A673 (cell line): ENCODE results near the gene FBP2.

Source experiments
- EZH2 ChIP-seq: fragments of 200-600 bp; sonication (generic); IDR thresholded peaks from 2 replicates; pipeline ENCODE4 v1.6.1; 2017; ENCODE audit warnings: borderline replicate concordance, low read depth, mild to moderate bottlenecking, mixed read lengths, antibody characterized with exemption, low read length; ENCODE audit not compliant: poor library complexity, severe bottlenecking
- TF ChIP-seq, protein P1 (sequence below): fragments of 300-800, 200-600 bp; sonication (generic); conservative IDR thresholded peaks from 2 replicates; pipeline ENCODE4 v1.5.1; 2017; ENCODE audit warnings: low read depth, mild to moderate bottlenecking, antibody characterized with exemption, low read length, moderate library complexity, mixed read lengths

DNA sequence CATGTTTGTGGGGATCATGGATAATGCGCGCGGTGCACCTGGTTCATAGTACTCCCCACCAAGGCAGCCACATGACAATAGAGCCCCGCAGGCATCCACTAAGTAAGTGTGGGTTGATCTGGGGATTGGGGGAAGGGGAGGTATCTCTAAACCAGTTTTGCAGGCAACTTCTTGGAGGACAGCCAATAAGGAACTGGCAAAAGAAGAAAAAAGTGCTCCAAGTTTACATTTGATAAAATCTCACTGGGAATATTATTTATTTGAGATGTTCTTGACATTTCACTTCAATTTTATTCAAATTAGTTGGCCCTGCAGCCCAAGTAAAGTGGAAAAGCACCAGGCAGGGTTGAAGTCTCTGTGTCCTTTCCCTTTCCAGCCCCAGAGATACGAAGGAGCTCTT, 37.2 kb upstream of the FBP2 start:
- TF ChIP-seq, protein P1, sequence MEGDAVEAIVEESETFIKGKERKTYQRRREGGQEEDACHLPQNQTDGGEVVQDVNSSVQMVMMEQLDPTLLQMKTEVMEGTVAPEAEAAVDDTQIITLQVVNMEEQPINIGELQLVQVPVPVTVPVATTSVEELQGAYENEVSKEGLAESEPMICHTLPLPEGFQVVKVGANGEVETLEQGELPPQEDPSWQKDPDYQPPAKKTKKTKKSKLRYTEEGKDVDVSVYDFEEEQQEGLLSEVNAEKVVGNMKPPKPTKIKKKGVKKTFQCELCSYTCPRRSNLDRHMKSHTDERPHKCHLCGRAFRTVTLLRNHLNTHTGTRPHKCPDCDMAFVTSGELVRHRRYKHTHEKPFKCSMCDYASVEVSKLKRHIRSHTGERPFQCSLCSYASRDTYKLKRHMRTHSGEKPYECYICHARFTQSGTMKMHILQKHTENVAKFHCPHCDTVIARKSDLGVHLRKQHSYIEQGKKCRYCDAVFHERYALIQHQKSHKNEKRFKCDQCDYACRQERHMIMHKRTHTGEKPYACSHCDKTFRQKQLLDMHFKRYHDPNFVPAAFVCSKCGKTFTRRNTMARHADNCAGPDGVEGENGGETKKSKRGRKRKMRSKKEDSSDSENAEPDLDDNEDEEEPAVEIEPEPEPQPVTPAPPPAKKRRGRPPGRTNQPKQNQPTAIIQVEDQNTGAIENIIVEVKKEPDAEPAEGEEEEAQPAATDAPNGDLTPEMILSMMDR = no peak
- no peak for TF ChIP-seq EZH2
